Common myeloid progenitor, CD34-positive (primary cell): ENCODE results near the gene BCOR.

Experiments used
- CTCF ChIA-PET: fragments of 350-600 bp; sonication (Branson Sonifier 250); formaldehyde crosslinking; loops from one replicate; lab custom pipeline; 2021; ENCODE audit warnings: antibody characterized with exemption; lab: Charles Lee
- POLR2A ChIA-PET: fragments of 350-600 bp; sonication (Branson Sonifier 250); formaldehyde crosslinking; loops from one replicate; lab custom pipeline; 2021; ENCODE audit warnings: antibody characterized with exemption; lab: Charles Lee
- DNase-seq, 3 donors: peaks; one replicate each; pipeline versions ENCODE4 v3.0.0 to v3.0.0-alpha.2; 2013
- H3K27ac ChIP-seq, 2 experiments: 1 replicate in 1 of 2; 2 replicates in 1 of 2; pipeline ENCODE4 v1.7.0; 2013; ENCODE audit warnings: inconsistent platforms in 2 of 2, low read length in 2 of 2, mild to moderate bottlenecking in 2 of 2, low read depth in 1 of 2, moderate library complexity in 1 of 2; ENCODE audit not compliant: severe bottlenecking in 2 of 2, insufficient read depth in 1 of 2, poor library complexity in 1 of 2
- H3K27me3 ChIP-seq, 5 experiments: replicated peaks in 2 of 5; 1 replicate in 3 of 5; 2 replicates in 2 of 5; pipeline versions ENCODE4 v1.6.1 to v1.7.0; 2013; ENCODE audit warnings: low read length in 4 of 5, mild to moderate bottlenecking in 2 of 5, moderate library complexity in 2 of 5, inconsistent platforms in 1 of 5; ENCODE audit not compliant: insufficient read depth in 5 of 5, control insufficient read depth in 4 of 5
- H3K36me3 ChIP-seq, 4 experiments: 1 replicate in 2 of 4; 2 replicates in 2 of 4; pipeline versions ENCODE4 v1.6.1 to v1.7.0; 2013; ENCODE audit warnings: low read length in 3 of 4, control low read depth in 1 of 4, mild to moderate bottlenecking in 1 of 4; ENCODE audit not compliant: control insufficient read depth in 4 of 4, insufficient read depth in 4 of 4
- H3K4me1 ChIP-seq, 4 experiments: 1 replicate in 3 of 4; 2 replicates in 1 of 4; pipeline versions ENCODE4 v1.6.1 to v1.7.1; 2013; ENCODE audit warnings: low read length in 3 of 4, mild to moderate bottlenecking in 3 of 4, control low read depth in 1 of 4, inconsistent platforms in 1 of 4, moderate library complexity in 1 of 4; ENCODE audit not compliant: control insufficient read depth in 4 of 4, insufficient read depth in 4 of 4; ENCODE audit errors: control extremely low read depth in 1 of 4
- H3K4me3 ChIP-seq, 7 experiments: 1 replicate in 4 of 7; 2 replicates in 3 of 7; pipeline versions ENCODE4 v1.5.1 to v1.7.0; 2013; ENCODE audit warnings: mild to moderate bottlenecking in 7 of 7, low read length in 6 of 7, moderate library complexity in 6 of 7, inconsistent platforms in 2 of 7, low read depth in 2 of 7, control low read depth in 1 of 7; ENCODE audit not compliant: insufficient read depth in 4 of 7, control insufficient read depth in 1 of 7; ENCODE audit errors: extremely low read depth in 1 of 7
- H3K9me3 ChIP-seq, 5 experiments: 1 replicate in 4 of 5; 2 replicates in 1 of 5; pipeline versions ENCODE4 v1.6.1 to v1.7.1; 2013; ENCODE audit warnings: low read length in 4 of 5, mild to moderate bottlenecking in 2 of 5, inconsistent platforms in 1 of 5, low read depth in 1 of 5, moderate library complexity in 1 of 5; ENCODE audit not compliant: control insufficient read depth in 4 of 5, insufficient read depth in 2 of 5; ENCODE audit errors: control extremely low read depth in 1 of 5
- WGBS: methylation state at CpG from one replicate; pipeline ENCODE4 v1.1.5; 2013; ENCODE audit not compliant: insufficient coverage; 5-methylcytosine and 5-hydroxymethylcytosine counted together

The BCOR gene

GRCh38 chrX:40007131-40007755 is 90.5 kb downstream of the BCOR start:
- WGBS = 47% methylated on average over 30 of the region's 33 CpGs
- H3K27ac ChIP-seq = no peak overlapping the region
- H3K27me3 ChIP-seq = peaks cover 0 to 87% (median 3%) of the 10 kb centered on the region in 5 experiments
- POLR2A ChIA-PET = no interaction called here
- DNase-seq = no peak
- H3K9me3 ChIP-seq = peaks cover 0 to 7% (median 0%) of the 10 kb centered on the region in 5 experiments
- H3K4me1 ChIP-seq = peaks cover 0 to 87% (median 53%) of the 10 kb centered on the region in 4 experiments
- no peak overlapping the region for H3K4me3 ChIP-seq
- no peaks in the 10 kb centered on the region for H3K36me3 ChIP-seq
- CTCF ChIA-PET = interaction anchor here (0.9 to 1.0 kb wide), 3 partner anchors 42 to 198 kb away, joined by 3 to 5 read pairs (median 4); no protein-coding TSS in a partner anchor

GRCh38 chrX:40006106-40007017 is 91.4 kb downstream of the BCOR start:
- H3K4me1 ChIP-seq = peaks cover 0 to 78% (median 45%) of the 10 kb centered on the region in 4 experiments
- peak overlapping the region in 3 of 7 experiments; percentile 61 to 66 (median 62) for H3K4me3 ChIP-seq
- DNase-seq = peak in 2 of 3 donors; percentile 74 to 81
- 6% methylated on average over 52 of the region's 63 CpGs for WGBS
- POLR2A ChIA-PET = interaction anchor here (1.0 to 1.2 kb wide), 3 partner anchors 91 to 272 kb away, joined by 3 read pairs; partner anchors contain the start of gene BCOR
- peaks cover 0 to 2% (median 0%) of the 10 kb centered on the region in 5 experiments for H3K9me3 ChIP-seq
- no peaks in the 10 kb centered on the region for H3K36me3 ChIP-seq
- CTCF ChIA-PET = interaction anchor here (0.7 to 1.0 kb wide), 4 partner anchors 21 to 87 kb away, joined by 3 to 5 read pairs (median 4); no protein-coding TSS in a partner anchor
- no peak overlapping the region for H3K27ac ChIP-seq
- peaks cover 0 to 78% (median 3%) of the 10 kb centered on the region in 5 experiments for H3K27me3 ChIP-seq

GRCh38 chrX:40005292-40006011 is 92.3 kb downstream of the BCOR start:
- DNase-seq = peak in 2 of 3 donors; percentile 32 to 45

GRCh38 chrX:40004921-40005291 is 92.9 kb downstream of the BCOR start:
- Histone ChIP-seq H3K9me3 (peaks cover 0 to 2% (median 0%) of the 10 kb centered on the region in 5 experiments), H3K27me3 (peaks cover 0 to 64% (median 3%) of the 10 kb centered on the region in 5 experiments), H3K27ac (no peak overlapping the region), H3K4me3 (peak overlapping the region in 5 of 7 experiments; percentile 23 to 66 (median 61)), H3K36me3 (no peaks in the 10 kb centered on the region), H3K4me1 (peaks cover 0 to 64% (median 33%) of the 10 kb centered on the region in 4 experiments)
- ChIA-PET POLR2A (no interaction called here), CTCF (no interaction called here)
- 11% methylated on average over 10 of the region's 16 CpGs for WGBS
- peak in 2 of 3 donors; percentile 52 to 67 for DNase-seq

More at GRCh38 chrX:40005292-40006011, 92.3 kb downstream of the BCOR start:
- peaks cover 0 to 69% (median 37%) of the 10 kb centered on the region in 4 experiments for H3K4me1 ChIP-seq
- H3K9me3 ChIP-seq = peaks cover 0 to 2% (median 0%) of the 10 kb centered on the region in 5 experiments
- POLR2A ChIA-PET = interaction anchor here (1.0 to 1.2 kb wide), 3 partner anchors 92 to 271 kb away, joined by 3 read pairs; partner anchors contain the start of gene BCOR
- H3K4me3 ChIP-seq = peak overlapping the region in 6 of 7 experiments; percentile 20 to 66 (median 48)
- 11% methylated on average over 39 of the region's 73 CpGs for WGBS
- H3K27ac ChIP-seq = no peak overlapping the region
- H3K27me3 ChIP-seq = peaks cover 0 to 69% (median 3%) of the 10 kb centered on the region in 5 experiments
- no peaks in the 10 kb centered on the region for H3K36me3 ChIP-seq
- CTCF ChIA-PET = interaction anchor here (1.0 kb wide), 1 partner anchor 88 kb away, joined by 3 read pairs; no protein-coding TSS in a partner anchor

- CTCF ChIA-PET = no interaction called here
- Histone ChIP-seq H3K27ac (no peak overlapping the region), H3K4me3 (no peak overlapping the region), H3K27me3 (peaks cover 0 to 57% (median 3%) of the 10 kb centered on the region in 5 experiments), H3K36me3 (no peaks in the 10 kb centered on the region), H3K9me3 (peaks cover 0 to 2% (median 0%) of the 10 kb centered on the region in 5 experiments), H3K4me1 (peaks cover 0 to 56% (median 27%) of the 10 kb centered on the region in 4 experiments)
- 38% methylated on average over 3 of the region's 4 CpGs for WGBS
- POLR2A ChIA-PET = no interaction called here
- DNase-seq = no peak
These were observed 93.6 kb downstream of the BCOR start for GRCh38 chrX:40004246-40004535.

GRCh38 chrX:40003428-40004245 is 94.1 kb downstream of the BCOR start:
- POLR2A ChIA-PET = no interaction called here
- H3K4me1 ChIP-seq = peaks cover 0 to 51% (median 22%) of the 10 kb centered on the region in 4 experiments
- 25% methylated on average over 7 of the region's 8 CpGs for WGBS
- CTCF ChIA-PET = no interaction called here
- H3K9me3 ChIP-seq = peaks cover 0 to under 1% (median 0%) of the 10 kb centered on the region in 5 experiments
- H3K27ac ChIP-seq = no peak overlapping the region
- no peak for DNase-seq
- H3K4me3 ChIP-seq = no peak overlapping the region
- no peaks in the 10 kb centered on the region for H3K36me3 ChIP-seq
- H3K27me3 ChIP-seq = peaks cover 0 to 51% (median 3%) of the 10 kb centered on the region in 5 experiments
